ENCODE results near the gene CTNNBL1.

Gene CTNNBL1

DNA sequence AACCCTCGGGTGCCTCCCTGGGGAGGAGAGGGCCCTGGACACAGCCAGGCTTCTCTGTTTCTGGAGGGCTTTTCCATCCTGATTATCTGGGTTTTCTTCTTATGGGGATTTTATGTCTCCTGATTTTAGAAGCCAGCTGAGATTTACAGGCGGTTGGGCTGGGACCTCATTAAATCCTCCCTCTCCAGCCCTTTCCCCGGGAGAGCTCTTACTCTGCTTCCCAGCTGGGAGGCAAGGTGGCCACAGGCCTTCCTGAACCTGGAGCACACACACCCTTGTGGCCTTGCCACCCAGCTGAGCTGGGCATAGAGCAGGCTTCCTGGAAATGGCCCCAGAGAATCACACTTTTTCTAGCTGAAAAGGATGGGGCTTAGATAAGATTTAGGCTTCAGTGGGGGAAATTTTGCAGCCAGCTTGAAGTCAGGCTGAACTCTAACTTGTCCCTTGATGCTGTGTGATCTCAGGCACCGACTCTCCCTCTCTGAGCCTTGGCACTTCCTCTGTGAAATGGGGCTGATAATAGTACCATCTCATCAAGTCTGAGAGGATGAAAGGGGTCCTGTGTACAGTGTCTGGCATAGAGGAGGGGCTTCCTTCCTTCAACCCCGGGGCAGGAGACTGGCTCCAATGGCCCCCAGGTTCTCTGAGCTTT lies 225.7 kb downstream of the CTNNBL1 start:
- DNase-seq (ENCODE audit: low read depth in 2 of 2) = no peak

DNA sequence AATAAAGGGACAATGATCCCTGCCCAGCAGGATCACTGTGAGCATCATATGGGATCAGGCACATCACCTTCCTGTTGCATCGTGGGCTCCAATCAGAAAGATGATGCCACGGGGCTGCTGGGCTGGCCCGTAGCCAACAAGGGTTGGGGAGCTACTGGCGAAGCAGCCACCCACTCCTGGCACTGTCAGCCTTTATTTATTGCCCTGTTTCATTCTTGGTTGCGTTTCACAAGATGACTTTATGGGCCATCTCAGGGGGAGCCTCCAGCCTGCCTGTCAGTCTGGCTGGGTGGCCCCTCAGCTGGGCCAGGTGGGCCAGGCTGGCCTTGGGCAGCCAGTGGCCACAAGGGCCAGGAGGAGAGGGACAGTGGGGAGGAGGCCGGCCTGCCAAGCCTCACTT lies 226.4 kb downstream of the CTNNBL1 start:
- DNase-seq (ENCODE audit: low read depth in 2 of 2) = no peak

DNA sequence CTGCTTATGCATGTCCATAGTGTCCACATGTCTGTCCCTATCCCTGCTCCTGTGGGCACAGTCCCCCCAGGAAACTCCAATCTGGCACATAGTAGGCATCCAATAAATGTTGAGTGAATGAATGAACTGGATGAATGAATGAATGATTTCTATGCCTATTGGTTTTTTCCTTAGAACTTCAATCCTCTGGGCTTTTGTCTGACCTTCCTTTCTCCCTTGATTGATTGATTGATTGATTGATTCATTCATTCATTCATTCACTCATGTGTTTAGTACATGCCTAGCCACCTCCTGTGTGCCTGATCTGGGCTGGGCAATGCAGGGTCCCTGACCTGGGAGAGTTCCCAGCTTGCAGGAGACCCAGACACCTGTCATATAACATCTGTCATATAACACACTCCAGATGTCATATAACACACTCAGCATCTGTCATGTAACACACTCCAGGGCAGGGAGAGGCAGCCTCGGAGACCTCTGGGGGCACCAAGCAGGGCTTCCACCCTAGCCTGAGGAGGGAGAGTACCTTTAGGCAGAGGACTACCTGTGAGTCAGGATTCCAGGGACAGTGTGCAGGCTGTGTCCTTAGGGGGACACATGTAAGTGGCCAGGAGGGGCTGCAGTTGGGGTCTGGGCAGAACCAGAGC lies 227.0 kb downstream of the CTNNBL1 start:
- DNase-seq (ENCODE audit: low read depth in 2 of 2) = no peak

GRCh38 chr20:37921341-37921929 lies 227.6 kb downstream of the CTNNBL1 start:
- DNase-seq (ENCODE audit: low read depth in 2 of 2) = no peak
